HEK293T (cell line): ENCODE data around the gene ARHGEF2.

ENCODE experiments used
- CTCF ChIA-PET: fragments of 350-600 bp; formaldehyde crosslinking; extraction: SDS; loops from one replicate; lab custom pipeline; 2021; ENCODE audit warnings: antibody characterized with exemption, inconsistent platforms; lab: Yijun Ruan, JAX
- POLR2A ChIA-PET: fragments of 350-600 bp; formaldehyde crosslinking; extraction: SDS; loops from one replicate; lab custom pipeline; 2020; ENCODE audit warnings: antibody characterized with exemption, inconsistent platforms; lab: Yijun Ruan, JAX
- DNase-seq: peaks from one replicate; pipeline ENCODE4 v3.0.0; 2012; ENCODE audit warnings: mixed read lengths; ENCODE audit errors: extremely low spot score
- ARNT ChIP-seq: fragments of 450-650 bp; IDR thresholded peaks from 2 replicates; pipeline ENCODE4 v1.6.1; 2017; ENCODE audit warnings: mild to moderate bottlenecking
- BHLHE40 ChIP-seq: fragments of 450-650 bp; IDR thresholded peaks from 2 replicates; pipeline ENCODE4 v1.6.1; 2016; ENCODE audit warnings: mild to moderate bottlenecking, moderate library complexity, borderline replicate concordance
- CTBP1 ChIP-seq: fragments of 450-650 bp; IDR thresholded peaks from 2 replicates; pipeline ENCODE4 v1.6.1; 2016; ENCODE audit warnings: borderline replicate concordance
- ELF4 ChIP-seq: fragments of 450-650 bp; IDR thresholded peaks from 2 replicates; pipeline ENCODE4 v1.6.1; 2017; ENCODE audit warnings: antibody characterized with exemption
- FOXA1 ChIP-seq: fragments of 450-650 bp; IDR thresholded peaks from 2 replicates; pipeline ENCODE4 v1.6.1; 2016; ENCODE audit warnings: mild to moderate bottlenecking
- FOXM1 ChIP-seq: fragments of 450-650 bp; IDR thresholded peaks from 2 replicates; pipeline ENCODE4 v1.6.1; 2017; ENCODE audit warnings: mild to moderate bottlenecking, borderline replicate concordance
- HDGF ChIP-seq: fragments of 450-650 bp; IDR thresholded peaks from 2 replicates; pipeline ENCODE4 v1.6.1; 2017; ENCODE audit warnings: antibody characterized with exemption, borderline replicate concordance
- L3MBTL2 ChIP-seq: fragments of 450-650 bp; conservative IDR thresholded peaks from 2 replicates; pipeline ENCODE4 v1.6.1; 2016; ENCODE audit warnings: mild to moderate bottlenecking
- LEF1 ChIP-seq: fragments of 450-650 bp; IDR thresholded peaks from 2 replicates; pipeline ENCODE4 v1.6.1; 2017; ENCODE audit warnings: mild to moderate bottlenecking, borderline replicate concordance
- NFRKB ChIP-seq: fragments of 450-650 bp; IDR thresholded peaks from 2 replicates; pipeline ENCODE4 v1.6.1; 2016; ENCODE audit warnings: mild to moderate bottlenecking, moderate library complexity
- PKNOX1 ChIP-seq: fragments of 450-650 bp; IDR thresholded peaks from 2 replicates; pipeline ENCODE4 v1.6.1; 2016
- SP1 ChIP-seq: fragments of 450-650 bp; IDR thresholded peaks from 2 replicates; pipeline ENCODE4 v1.6.1; 2017
- SUZ12 ChIP-seq: fragments of 450-650 bp; IDR thresholded peaks from 2 replicates; pipeline ENCODE4 v1.6.1; 2016; ENCODE audit warnings: mild to moderate bottlenecking
- TARDBP ChIP-seq: fragments of 450-650 bp; IDR thresholded peaks from 2 replicates; pipeline ENCODE4 v1.6.1; 2016
- ZNF384 ChIP-seq: fragments of 450-650 bp; IDR thresholded peaks from 2 replicates; pipeline ENCODE4 v1.6.1; 2016

ARHGEF2 gene

GRCh38 chr1:156020293-156021092, 42.1 kb upstream of the ARHGEF2 start, which contains the start of gene SSR2:
Gene SSR2 (minus strand): TSS chr1:156020951. CDS start chr1:156020167, 784 bp downstream.
- TF ChIP-seq NFRKB (no peak), LEF1 (no peak), FOXM1 (no peak), ELF4 (peak; percentile 75)
- POLR2A ChIA-PET = interaction anchor here (0.8 to 2.6 kb wide), 10 partner anchors 9 to 90 kb away, joined by 3 to 12 read pairs (median 4); partner anchors contain the start of gene ARHGEF2
- DNase-seq = peak; percentile 98
- CTCF ChIA-PET = interaction anchor here (0.9 to 2.4 kb wide), 3 partner anchors 9 to 46 kb away, joined by 3 to 11 read pairs (median 4); no protein-coding TSS in a partner anchor

- POLR2A ChIA-PET = interaction anchor here (0.9 to 2.6 kb wide), 5 partner anchors 9 to 58 kb away, joined by 3 to 12 read pairs (median 3); no protein-coding TSS in a partner anchor
- DNase-seq = no peak
- no peak for TF ChIP-seq TARDBP
- TF ChIP-seq LEF1 = no peak
- peak; percentile 51 for TF ChIP-seq PKNOX1
- CTCF ChIA-PET = no interaction called here
These were observed 41.6 kb upstream of the ARHGEF2 start for GRCh38 chr1:156019946-156020292.

- CTCF ChIA-PET = no interaction called here
- TF ChIP-seq NFRKB = no peak
- TF ChIP-seq SUZ12 = no peak
- TF ChIP-seq SP1 = no peak
- no peak for TF ChIP-seq ZNF384
- no peak for TF ChIP-seq CTBP1
- no peak for TF ChIP-seq HDGF
- no peak for TF ChIP-seq FOXA1
- no peak for TF ChIP-seq ELF4
- no peak for TF ChIP-seq FOXM1
- no peak for TF ChIP-seq ARNT
- no peak for DNase-seq
- POLR2A ChIA-PET = no interaction called here
These were observed 36.5 kb upstream of the ARHGEF2 start for GRCh38 chr1:156014829-156015228.

GRCh38 chr1:156012051-156012817, 33.9 kb upstream of the ARHGEF2 start:
- no peak for DNase-seq
- no peak for TF ChIP-seq NFRKB
- TF ChIP-seq L3MBTL2 = no peak
- TF ChIP-seq FOXM1 = no peak
- TF ChIP-seq ELF4 = no peak
- no peak for TF ChIP-seq TARDBP
- no peak for TF ChIP-seq ARNT
- no peak for TF ChIP-seq HDGF
- TF ChIP-seq PKNOX1 = no peak
- ChIA-PET CTCF (no interaction called here), POLR2A (no interaction called here)

- TF ChIP-seq SP1 (no peak), CTBP1 (no peak), SUZ12 (no peak), BHLHE40 (no peak), ZNF384 (no peak)
- no peak for DNase-seq
- ChIA-PET POLR2A (interaction anchor here (1.5 to 2.0 kb wide), 2 partner anchors 11 to 12 kb away, joined by 6 to 8 read pairs; partner anchors contain the start of gene SSR2), CTCF (interaction anchor here (2.1 kb wide), 1 partner anchor 16 kb away, joined by 4 read pairs; no protein-coding TSS in a partner anchor)
These were observed 31.1 kb upstream of the ARHGEF2 start for GRCh38 chr1:156009404-156009803.

- no peak for DNase-seq
- ChIA-PET CTCF (interaction anchor here (1.4 to 2.1 kb wide), 2 partner anchors 19 to 60 kb away, joined by 4 read pairs; no protein-coding TSS in a partner anchor), POLR2A (no interaction called here)
- no peak for TF ChIP-seq ZNF384
These were observed 28.5 kb upstream of the ARHGEF2 start for GRCh38 chr1:156006666-156007376.
